H1 (cell line): ENCODE measurements around the gene ARHGEF40. TPM values are rescaled to one million over a fixed set of nuclear protein-coding genes. Genes with fewer than 3 reads are reported as not detected.

Source experiments
- CTCF ChIA-PET: fragments of 300-600 bp; sonication (Branson Sonifier 250); formaldehyde crosslinking; loops from one replicate; lab custom pipeline; 2021; ENCODE audit not compliant: partially characterized antibody; lab: Charles Lee
- POLR2A ChIA-PET: fragments of 300-600 bp; sonication (Branson Sonifier 250); formaldehyde crosslinking; loops from one replicate; lab custom pipeline; 2021; ENCODE audit warnings: inconsistent platforms; ENCODE audit not compliant: partially characterized antibody; lab: Charles Lee
- DNase-seq, 2 experiments: peaks; one replicate each; pipeline versions ENCODE4 v3.0.0 to v3.0.0-alpha.2; 2010 to 2022; ENCODE audit warnings: low spot score in 2 of 2, low read depth in 1 of 2, mixed read lengths in 1 of 2
- FAIRE-seq: peaks from 2 replicates; lab custom pipeline; 2011; peaks lifted over from hg19 to GRCh38; lab: Jason Lieb, UNC
- H2AFZ ChIP-seq: 2 replicates; pipeline ENCODE4 v1.8.1; 2012; ENCODE audit warnings: low read length, inconsistent platforms
- H2AK5ac ChIP-seq: 2 replicates; pipeline ENCODE4 v1.6.1; 2013; ENCODE audit warnings: low read depth, low read length
- H2BK120ac ChIP-seq: replicated peaks from 2 replicates; pipeline ENCODE3; 2013; ENCODE audit warnings: low read depth, low read length, inconsistent platforms
- H2BK12ac ChIP-seq: 2 replicates; pipeline ENCODE4 v1.6.1; 2013; ENCODE audit warnings: low read depth, low read length
- H2BK15ac ChIP-seq: 2 replicates; pipeline ENCODE4 v1.6.1; 2013; ENCODE audit warnings: low read length
- H2BK20ac ChIP-seq: 2 replicates; pipeline ENCODE4 v1.6.1; 2013; ENCODE audit warnings: low read length
- H2BK5ac ChIP-seq: 2 replicates; pipeline ENCODE4 v1.6.1; 2013; ENCODE audit warnings: low read depth, low read length
- H3K14ac ChIP-seq: 2 replicates; pipeline ENCODE4 v1.6.1; 2013; ENCODE audit warnings: inconsistent platforms; ENCODE audit not compliant: insufficient read length
- H3K18ac ChIP-seq: 2 replicates; pipeline ENCODE4 v1.6.1; 2013; ENCODE audit warnings: low read length; ENCODE audit errors: extremely low read depth
- H3K23ac ChIP-seq: 2 replicates; pipeline ENCODE4 v1.6.1; 2013; ENCODE audit warnings: inconsistent platforms; ENCODE audit not compliant: insufficient read length
- H3K23me2 ChIP-seq: 2 replicates; pipeline ENCODE4 v1.6.1; 2013; ENCODE audit warnings: low read depth, low read length
- H3K27ac ChIP-seq: 2 replicates; pipeline ENCODE4 v1.6.1; 2011; ENCODE audit warnings: low read depth, low read length, inconsistent platforms
- H3K27me3 ChIP-seq, 4 experiments: replicated peaks in 1 of 4; 1 replicate in 1 of 4; 2 replicates in 3 of 4; pipeline versions ENCODE4 v1.6.1 to v1.8.1; 2011 to 2013; ENCODE audit warnings: low read length in 3 of 4, mild to moderate bottlenecking in 3 of 4, inconsistent platforms in 2 of 4, mixed read lengths in 2 of 4, moderate library complexity in 1 of 4; ENCODE audit not compliant: control insufficient read depth in 3 of 4, insufficient read depth in 3 of 4; ENCODE audit errors: extremely low read depth in 1 of 4
- H3K36me3 ChIP-seq, 4 experiments: 2 replicates each; pipeline versions ENCODE4 v1.6.1 to v1.8.1; 2011 to 2013; ENCODE audit warnings: mild to moderate bottlenecking in 4 of 4, low read length in 3 of 4, moderate library complexity in 2 of 4, control low read depth in 1 of 4, inconsistent platforms in 1 of 4; ENCODE audit not compliant: insufficient read depth in 4 of 4, control insufficient read depth in 2 of 4
- H3K4ac ChIP-seq: replicated peaks from 2 replicates; pipeline ENCODE3; 2013; ENCODE audit warnings: low read length, low read depth, mixed read lengths, inconsistent platforms; ENCODE audit not compliant: insufficient read length
- H3K4me1 ChIP-seq, 4 experiments: replicated peaks in 1 of 4; 1 replicate in 1 of 4; 2 replicates in 3 of 4; pipeline versions ENCODE4 v1.6.1 to v1.8.1; 2011 to 2013; ENCODE audit warnings: low read length in 3 of 4, inconsistent platforms in 2 of 4, mixed read lengths in 1 of 4; ENCODE audit not compliant: insufficient read depth in 4 of 4, control insufficient read depth in 3 of 4
- H3K4me2 ChIP-seq, 2 experiments: 2 replicates each; pipeline versions ENCODE4 v1.6.1 to v1.8.1; 2011 to 2013; ENCODE audit warnings: low read depth in 2 of 2, low read length in 2 of 2, control low read depth in 1 of 2, inconsistent platforms in 1 of 2, mild to moderate bottlenecking in 1 of 2; ENCODE audit not compliant: insufficient read depth in 1 of 2
- H3K4me3 ChIP-seq, 4 experiments: fragments of 200-600, 300-600 bp in 1 of 4; sonication (generic), shearing (Covaris generic), sonication (Bioruptor Twin) in 1 of 4; 2 replicates each; pipeline versions ENCODE4 v1.5.1 to v1.8.1; 2011 to 2016; ENCODE audit warnings: low read length in 4 of 4, low read depth in 3 of 4, control low read depth in 2 of 4, inconsistent platforms in 2 of 4, mild to moderate bottlenecking in 2 of 4, mixed read lengths in 1 of 4, moderate library complexity in 1 of 4; ENCODE audit not compliant: insufficient read depth in 2 of 4; ENCODE audit errors: extremely low read depth in 1 of 4
- H3K56ac ChIP-seq: replicated peaks from 2 replicates; pipeline ENCODE3; 2013; ENCODE audit warnings: low read depth, mild to moderate bottlenecking, mixed read lengths, low read length, inconsistent platforms; ENCODE audit not compliant: insufficient read length
- H3K79me1 ChIP-seq: 2 replicates; pipeline ENCODE4 v1.6.1; 2013; ENCODE audit warnings: low read depth, low read length, control low read depth
- H3K79me2 ChIP-seq, 2 experiments: 2 replicates each; pipeline versions ENCODE4 v1.6.1 to v1.8.1; 2012 to 2013; ENCODE audit warnings: low read length in 2 of 2, mild to moderate bottlenecking in 2 of 2, inconsistent platforms in 1 of 2; ENCODE audit not compliant: insufficient read depth in 2 of 2, control insufficient read depth in 1 of 2
- H3K9ac ChIP-seq, 4 experiments: replicated peaks in 1 of 4; 1 replicate in 1 of 4; 2 replicates in 3 of 4; pipeline versions ENCODE4 v1.6.1 to v1.8.1; 2011 to 2013; ENCODE audit warnings: low read depth in 3 of 4, low read length in 3 of 4, control low read depth in 2 of 4, mild to moderate bottlenecking in 2 of 4, moderate library complexity in 2 of 4, inconsistent platforms in 1 of 4; ENCODE audit errors: extremely low read depth in 1 of 4
- H3K9me3 ChIP-seq, 2 experiments: 2 replicates each; pipeline versions ENCODE4 v1.6.1 to v1.8.1; 2012 to 2013; ENCODE audit warnings: mild to moderate bottlenecking in 2 of 2, moderate library complexity in 2 of 2, control low read depth in 1 of 2, inconsistent platforms in 1 of 2, low read depth in 1 of 2, low read length in 1 of 2, mixed read lengths in 1 of 2; ENCODE audit not compliant: insufficient read depth in 2 of 2
- H4K20me1 ChIP-seq, 2 experiments: replicated peaks in 1 of 2; 2 replicates each; pipeline versions ENCODE3 to v1.8.1; 2011 to 2013; ENCODE audit warnings: inconsistent platforms in 2 of 2, low read length in 2 of 2, mild to moderate bottlenecking in 1 of 2; ENCODE audit not compliant: insufficient read depth in 2 of 2, control insufficient read depth in 1 of 2
- H4K5ac ChIP-seq: 2 replicates; pipeline ENCODE4 v1.6.1; 2013; ENCODE audit warnings: low read length, low read depth, mixed read lengths, inconsistent platforms; ENCODE audit not compliant: insufficient read length
- H4K8ac ChIP-seq: 2 replicates; pipeline ENCODE4 v1.8.0; 2013; ENCODE audit warnings: mild to moderate bottlenecking, moderate library complexity, low read length, inconsistent platforms; ENCODE audit not compliant: insufficient read depth; ENCODE audit errors: extremely low read depth
- H4K91ac ChIP-seq: replicated peaks from 2 replicates; pipeline ENCODE3; 2013; ENCODE audit warnings: low read length, mixed read lengths, inconsistent platforms; ENCODE audit not compliant: insufficient read length
- ASH2L ChIP-seq: fragments of 200-600, 300-600 bp; sonication (generic); IDR thresholded peaks from one replicate; pipeline ENCODE4 v1.7.1; 2017; ENCODE audit warnings: low read length
- GTF2F1 ChIP-seq: IDR thresholded peaks from 2 replicates; pipeline ENCODE4 v1.6.1; 2012; ENCODE audit warnings: low read depth, low read length, improper control_type of control experiment, borderline replicate concordance
- RXRA ChIP-seq: IDR thresholded peaks from 2 replicates; pipeline ENCODE4 v1.6.1; 2011; ENCODE audit warnings: low read depth, mild to moderate bottlenecking, low read length, moderate library complexity; ENCODE audit not compliant: insufficient read depth
- TAF7 ChIP-seq: optimal IDR thresholded peaks from 2 replicates; pipeline ENCODE3; 2011; ENCODE audit warnings: low read depth, mild to moderate bottlenecking, inconsistent platforms, low read length, moderate library complexity, borderline replicate concordance
- TBP ChIP-seq: IDR thresholded peaks from 2 replicates; pipeline ENCODE4 v1.6.1; 2011; ENCODE audit warnings: low read depth, low read length, improper control_type of control experiment
- WGBS, 2 experiments: shearing (Covaris generic) in 1 of 2; methylation state at CpG; one replicate each; pipeline versions ENCODE4 v1.1.6 to v1.1.7; 2013 to 2015; ENCODE audit warnings: low lambda C conversion rate in 2 of 2, mixed read lengths in 2 of 2, inconsistent platforms in 1 of 2, low coverage in 1 of 2, missing lambda C conversion rate in 1 of 2; ENCODE audit not compliant: insufficient replicate concordance in 2 of 2, insufficient coverage in 1 of 2, insufficient read length in 1 of 2; ENCODE audit errors: extremely low coverage in 1 of 2, missing lambda C conversion rate in 1 of 2; 5-methylcytosine and 5-hydroxymethylcytosine counted together
- polyA plus RNA-seq, 7 experiments: library from polyadenylated mRNA; depleted of rRNA in 3 of 7; stranded (reverse) in 5 of 7; unstranded in 2 of 7; fragments of >200 nt in 5 of 7; fragments of 200-250 nt in 2 of 7; gene quantifications; 1 replicate in 5 of 7; 2 replicates in 1 of 7; 4 replicates in 1 of 7; pipeline versions ENCODE4 v1.2.1 to v1.2.3, GENCODE V29; 2011 to 2013; ENCODE audit warnings: missing spikeins in 2 of 7, mixed read lengths in 2 of 7
- total RNA-seq: library from RNA; stranded (reverse); fragmentation: NEBNext Ultra II Directional; extraction: Animal tissue kit (Norgen Biotek cat#: 25700); gene quantifications from 2 replicates; pipeline ENCODE4 v1.2.1, GENCODE V29; 2021
- TF ChIP-seq, protein P1 (sequence below): IDR thresholded peaks from 2 replicates; pipeline ENCODE4 v1.6.1; 2012; ENCODE audit warnings: inconsistent platforms
- TF ChIP-seq, protein P2 (sequence below), 3 experiments: IDR thresholded peaks; 1 replicate in 2 of 3; 2 replicates in 1 of 3; pipeline versions ENCODE4 v1.5.1 to v1.6.1; 2011; ENCODE audit warnings: low read length in 3 of 3, mild to moderate bottlenecking in 3 of 3, inconsistent platforms in 2 of 3, low read depth in 1 of 3, moderate library complexity in 1 of 3; ENCODE audit not compliant: insufficient read depth in 1 of 3; ENCODE audit errors: control extremely low read depth in 1 of 3

ARHGEF40 gene
- total and polyA plus RNA-seq, 2 of the 8 experiments (the other 6 are each of a cell fraction or from before 2014, with no cell fraction given): 53.1 to 101 TPM

DNA sequence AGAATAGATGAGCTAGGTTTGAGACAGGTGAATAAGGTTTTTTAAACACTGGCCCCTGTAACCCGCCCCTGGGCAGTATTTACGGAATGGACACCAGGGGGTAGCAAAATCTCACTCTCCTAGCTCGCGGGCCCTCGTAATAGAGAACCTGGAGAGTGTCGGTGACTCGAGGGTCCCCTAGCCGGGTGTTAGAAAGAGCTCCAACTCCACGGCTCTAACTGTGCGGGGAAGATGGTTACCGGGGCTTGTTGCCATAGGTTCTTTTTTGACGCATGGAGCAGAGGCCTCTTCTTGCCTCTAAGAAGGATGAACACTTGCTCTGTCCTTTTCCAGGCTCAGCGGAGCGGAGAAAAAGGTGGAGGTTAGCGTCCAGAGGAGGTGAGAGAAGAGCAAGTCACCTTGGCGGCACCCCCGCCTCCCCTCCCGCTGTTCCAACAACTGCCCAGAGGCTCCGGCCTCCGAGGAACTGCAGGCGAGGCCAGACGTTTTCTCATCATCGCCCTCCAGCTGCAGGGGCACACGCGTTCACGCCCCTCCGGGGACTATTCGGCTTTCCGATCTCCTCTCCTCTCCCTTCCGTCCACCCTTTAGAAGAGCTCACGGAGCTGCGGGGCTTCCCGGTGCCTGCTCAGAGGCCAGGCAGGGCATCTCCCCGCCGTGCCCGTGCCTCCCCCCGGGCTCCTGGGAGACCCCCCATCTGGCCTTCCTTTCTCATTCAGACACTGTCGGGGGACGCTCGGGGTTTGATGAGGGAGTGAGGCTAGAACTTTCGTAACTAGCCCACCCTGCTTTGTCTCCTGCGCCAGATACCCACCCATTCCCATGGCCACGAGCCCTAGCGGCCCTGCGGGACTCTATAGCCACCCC lies 1.4 kb upstream of the ARHGEF40 start:
- Histone ChIP-seq H3K4ac (no peak overlapping the region), H3K9me3 (no peaks in the 10 kb centered on the region), H3K79me2 (peaks cover 0 to 13% of the 10 kb centered on the region in 2 experiments; a peak in 2 of 4 replicates), H3K23ac (peak overlapping the region; percentile 52), H2AFZ (peak overlapping the region; percentile 1; the same call in 1 of the 2 replicates), H2BK15ac (no peak overlapping the region; the same call in 1 of the 2 replicates), H2BK20ac (no peak overlapping the region), H3K4me2 (peak overlapping the region; percentile 94 to 96), H3K79me1 (no peaks in the 10 kb centered on the region), H3K36me3 (peaks cover 1 to 9% (median 4%) of the 10 kb centered on the region in 4 experiments; a peak in 5 of 8 replicates), H3K4me3 (peak overlapping the region; percentile 52 to 98 (median 82)), H3K18ac (peak overlapping the region; percentile 83), H4K91ac (peak overlapping the region; percentile 29), H3K23me2 (peaks cover 25% of the 10 kb centered on the region; the same call in 1 of the 2 replicates), H4K8ac (no peak overlapping the region), H3K14ac (no peak overlapping the region), H3K4me1 (peaks cover 3 to 14% (median 8%) of the 10 kb centered on the region in 4 experiments), H2BK120ac (no peak overlapping the region), H2BK12ac (peak overlapping the region; percentile 71; the same call in 1 of the 2 replicates), H3K9ac (peak overlapping the region in 3 of 4 experiments; percentile 39 to 69 (median 66); a peak in 5 of 7 replicates), H4K5ac (peak overlapping the region; percentile 54), H3K27me3 (peaks cover 0 to 4% (median 0%) of the 10 kb centered on the region in 4 experiments; a peak in 3 of 7 replicates), H3K56ac (peak overlapping the region; percentile 34), H4K20me1 (peaks cover 0 to 2% of the 10 kb centered on the region in 2 experiments), H2BK5ac (no peak overlapping the region), H3K27ac (no peak overlapping the region), H2AK5ac (no peak overlapping the region)
- FAIRE-seq (no peak), DNase-seq (peak in 1 of 2 experiments; percentile 67)
- CTCF ChIA-PET: interaction anchor here (0.6 to 5.3 kb wide), 26 partner anchors 12 to 494 kb away, joined by 3 to 102 read pairs (median 4); partner anchors contain the start of genes RNASE7, RNASE8, TMEM253 and ZNF219
- 3% methylated on average over 39 of the region's 45 CpGs; no CpG with 5 or more reads in 1 of the 2 experiments for WGBS, 2 experiments
- POLR2A ChIA-PET: interaction anchor here (0.8 to 7.4 kb wide), 10 partner anchors 10 to 71 kb away, joined by 3 to 148 read pairs (median 6); partner anchors contain the start of genes RNASE8 and ZNF219
- TF ChIP-seq GTF2F1 (no peak), RXRA (no peak), TAF7 (no peak), ASH2L (peak; percentile 23), TBP (no peak)
- TF ChIP-seq, protein P1, sequence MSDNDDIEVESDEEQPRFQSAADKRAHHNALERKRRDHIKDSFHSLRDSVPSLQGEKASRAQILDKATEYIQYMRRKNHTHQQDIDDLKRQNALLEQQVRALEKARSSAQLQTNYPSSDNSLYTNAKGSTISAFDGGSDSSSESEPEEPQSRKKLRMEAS: peak; percentile 10; the same call in 1 of the 2 replicates
- TF ChIP-seq, protein P2, sequence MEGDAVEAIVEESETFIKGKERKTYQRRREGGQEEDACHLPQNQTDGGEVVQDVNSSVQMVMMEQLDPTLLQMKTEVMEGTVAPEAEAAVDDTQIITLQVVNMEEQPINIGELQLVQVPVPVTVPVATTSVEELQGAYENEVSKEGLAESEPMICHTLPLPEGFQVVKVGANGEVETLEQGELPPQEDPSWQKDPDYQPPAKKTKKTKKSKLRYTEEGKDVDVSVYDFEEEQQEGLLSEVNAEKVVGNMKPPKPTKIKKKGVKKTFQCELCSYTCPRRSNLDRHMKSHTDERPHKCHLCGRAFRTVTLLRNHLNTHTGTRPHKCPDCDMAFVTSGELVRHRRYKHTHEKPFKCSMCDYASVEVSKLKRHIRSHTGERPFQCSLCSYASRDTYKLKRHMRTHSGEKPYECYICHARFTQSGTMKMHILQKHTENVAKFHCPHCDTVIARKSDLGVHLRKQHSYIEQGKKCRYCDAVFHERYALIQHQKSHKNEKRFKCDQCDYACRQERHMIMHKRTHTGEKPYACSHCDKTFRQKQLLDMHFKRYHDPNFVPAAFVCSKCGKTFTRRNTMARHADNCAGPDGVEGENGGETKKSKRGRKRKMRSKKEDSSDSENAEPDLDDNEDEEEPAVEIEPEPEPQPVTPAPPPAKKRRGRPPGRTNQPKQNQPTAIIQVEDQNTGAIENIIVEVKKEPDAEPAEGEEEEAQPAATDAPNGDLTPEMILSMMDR (IDR thresholded peaks at IDR 0.05; ENCODE audit: control extremely low read depth in 1 of 3, insufficient read depth in 1 of 3, low read depth in 1 of 3, low read length in 3 of 3): peak; percentile 36 to 66 (median 52)
